ENCODE measurements around the gene LARP4B. TPM values are rescaled to one million over a fixed set of nuclear protein-coding genes. Genes with fewer than 3 reads are reported as not detected.

The LARP4B gene
- total RNA-seq, 2 experiments from 2014 or later, result 64.8 to 143 TPM

DNA sequence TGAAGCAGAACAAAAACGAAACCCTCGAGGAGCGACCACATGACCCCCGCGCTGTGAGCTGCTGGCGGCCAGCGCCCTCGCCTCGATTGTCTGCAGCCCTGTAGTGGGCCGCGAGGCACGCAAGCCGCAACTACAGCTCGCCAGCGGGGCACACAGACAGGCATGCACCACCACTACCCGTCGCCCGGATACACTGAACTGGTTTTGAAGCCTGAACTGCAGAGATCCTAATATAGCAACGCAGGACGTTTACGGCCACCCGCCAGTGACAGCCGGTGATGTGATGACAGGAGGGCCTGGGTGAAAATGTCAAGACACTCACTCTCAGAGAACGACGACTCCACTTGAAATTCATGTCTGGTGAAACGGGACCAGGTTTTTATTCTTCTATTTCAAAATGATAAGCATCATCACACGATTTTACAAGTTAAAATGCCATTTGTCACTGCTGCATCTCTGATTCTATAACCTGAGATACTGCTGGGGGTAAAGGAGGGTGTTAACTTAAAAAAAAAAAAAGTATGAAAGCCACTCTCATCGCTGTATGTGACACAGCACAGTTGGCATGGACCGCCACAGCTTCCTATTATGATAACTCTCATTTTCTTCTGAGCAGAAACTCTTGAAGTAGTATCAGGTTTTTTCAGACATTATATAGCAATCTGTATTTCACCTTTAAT, 121.7 kb downstream of the LARP4B start:
- H3K4me3 ChIP-seq (ENCODE audit: low read depth, low read length, poor library complexity, severe bottlenecking), result no peak overlapping the region
- no peak overlapping the region for H3K27ac ChIP-seq (ENCODE audit: low read depth, low read length, poor library complexity, severe bottlenecking)
- H3K9me2 ChIP-seq (ENCODE audit: insufficient read depth, low read length), result no peaks in the 10 kb centered on the region
- DNase-seq (ENCODE audit: low spot score), result no peak
- H3K79me2 ChIP-seq (ENCODE audit: insufficient read depth, low read depth, low read length), result no peaks in the 10 kb centered on the region
- TF ChIP-seq EZH2phosphoT487 (IDR thresholded peaks at IDR 0.05; ENCODE audit: borderline replicate concordance, low read depth, low read length), result no peak
- TF ChIP-seq, protein P1, sequence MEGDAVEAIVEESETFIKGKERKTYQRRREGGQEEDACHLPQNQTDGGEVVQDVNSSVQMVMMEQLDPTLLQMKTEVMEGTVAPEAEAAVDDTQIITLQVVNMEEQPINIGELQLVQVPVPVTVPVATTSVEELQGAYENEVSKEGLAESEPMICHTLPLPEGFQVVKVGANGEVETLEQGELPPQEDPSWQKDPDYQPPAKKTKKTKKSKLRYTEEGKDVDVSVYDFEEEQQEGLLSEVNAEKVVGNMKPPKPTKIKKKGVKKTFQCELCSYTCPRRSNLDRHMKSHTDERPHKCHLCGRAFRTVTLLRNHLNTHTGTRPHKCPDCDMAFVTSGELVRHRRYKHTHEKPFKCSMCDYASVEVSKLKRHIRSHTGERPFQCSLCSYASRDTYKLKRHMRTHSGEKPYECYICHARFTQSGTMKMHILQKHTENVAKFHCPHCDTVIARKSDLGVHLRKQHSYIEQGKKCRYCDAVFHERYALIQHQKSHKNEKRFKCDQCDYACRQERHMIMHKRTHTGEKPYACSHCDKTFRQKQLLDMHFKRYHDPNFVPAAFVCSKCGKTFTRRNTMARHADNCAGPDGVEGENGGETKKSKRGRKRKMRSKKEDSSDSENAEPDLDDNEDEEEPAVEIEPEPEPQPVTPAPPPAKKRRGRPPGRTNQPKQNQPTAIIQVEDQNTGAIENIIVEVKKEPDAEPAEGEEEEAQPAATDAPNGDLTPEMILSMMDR (conservative IDR thresholded peaks at IDR 0.05; ENCODE audit: low read length), result no peak
- BruUV-seq (replicated peaks), result no TSS peak
- CTCF ChIA-PET (ENCODE audit: unreplicated experiment), result interaction anchor here (0.6 to 1.2 kb wide), 3 partner anchors 191 to 555 kb away, joined by 3 to 4 read pairs (median 3); no protein-coding TSS in a partner anchor
- POLR2A ChIA-PET, result interaction anchor here (0.6 to 0.7 kb wide), 2 partner anchors 450 to 456 kb away, joined by 3 to 4 read pairs; no protein-coding TSS in a partner anchor
- intact Hi-C loops (cut with micrococcal nuclease; ENCODE audit: unreplicated experiment), result loop anchor here (1.0 kb wide), 1 partner anchor 299 kb away; no protein-coding TSS in a partner anchor
- H3K4me2 ChIP-seq (ENCODE audit: low read length), result no peak overlapping the region
- H4K20me1 ChIP-seq (ENCODE audit: insufficient read depth, low read length), result no peaks in the 10 kb centered on the region
- no peak overlapping the region for H2AFZ ChIP-seq (ENCODE audit: low read length)
- H3K4me1 ChIP-seq (ENCODE audit: insufficient read depth, low read length, poor library complexity, severe bottlenecking), result no peaks in the 10 kb centered on the region
- H3K36me3 ChIP-seq (ENCODE audit: insufficient read depth, low read length), result peaks cover 87% of the 10 kb centered on the region
- H3K9me3 ChIP-seq (ENCODE audit: low read length), result no peaks in the 10 kb centered on the region

DNA sequence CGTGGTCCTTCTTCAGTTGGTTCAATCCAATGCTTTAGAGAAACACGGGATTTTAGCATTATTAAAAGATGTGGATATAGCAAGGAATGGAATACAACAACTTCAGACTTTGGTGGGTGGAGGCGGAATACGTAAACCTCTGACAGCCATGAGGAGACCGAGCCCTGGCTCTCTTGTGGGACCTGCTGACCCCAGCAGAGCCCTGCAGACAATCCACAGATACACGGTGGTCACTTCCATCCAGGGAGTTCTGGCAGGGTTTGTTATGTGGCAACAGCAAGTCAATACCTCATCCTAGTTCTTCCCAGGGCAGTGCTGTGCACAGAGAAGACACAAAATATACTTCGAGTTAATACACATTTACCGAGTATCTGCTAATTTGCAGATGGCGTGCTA, 123.5 kb downstream of the LARP4B start:
- Histone ChIP-seq H3K79me2 (ENCODE audit: insufficient read depth, low read depth, low read length) (no peaks in the 10 kb centered on the region), H4K20me1 (ENCODE audit: insufficient read depth, low read length) (no peaks in the 10 kb centered on the region), H3K27ac (ENCODE audit: low read depth, low read length, poor library complexity, severe bottlenecking) (no peak overlapping the region), H3K9me3 (ENCODE audit: low read length) (no peaks in the 10 kb centered on the region), H3K4me2 (ENCODE audit: low read length) (no peak overlapping the region), H3K4me1 (ENCODE audit: insufficient read depth, low read length, poor library complexity, severe bottlenecking) (no peaks in the 10 kb centered on the region), H3K9me2 (ENCODE audit: insufficient read depth, low read length) (no peaks in the 10 kb centered on the region), H2AFZ (ENCODE audit: low read length) (no peak overlapping the region), H3K4me3 (ENCODE audit: low read depth, low read length, poor library complexity, severe bottlenecking) (no peak overlapping the region), H3K36me3 (ENCODE audit: insufficient read depth, low read length) (peaks cover 81% of the 10 kb centered on the region)
- intact Hi-C loops (cut with micrococcal nuclease; ENCODE audit: unreplicated experiment), result no loop called here
- ChIA-PET POLR2A (no interaction called here), CTCF (ENCODE audit: unreplicated experiment) (no interaction called here)
- TF ChIP-seq, protein P1 (conservative IDR thresholded peaks at IDR 0.05; ENCODE audit: low read length), result no peak
- no peak for TF ChIP-seq EZH2phosphoT487 (IDR thresholded peaks at IDR 0.05; ENCODE audit: borderline replicate concordance, low read depth, low read length)
- no TSS peak for BruUV-seq (replicated peaks)
- no peak for DNase-seq (ENCODE audit: low spot score)

All from OCI-LY7 (cell line).